GM23338 (cell line): ENCODE measurements around the gene PDS5A. TPM values are rescaled to one million over a fixed set of nuclear protein-coding genes. Genes with fewer than 3 reads are reported as not detected.

Experiments used
- ATAC-seq: fragments of 200-7000 bp; cut with Tn5 transposase; 3 replicates; pipeline ENCODE4 v1.9.1; 2020
- DNase-seq: peaks from one replicate; pipeline ENCODE4 v3.0.0-alpha.2; 2015; ENCODE audit warnings: low spot score
- H2AFZ ChIP-seq: fragments of 200-600 bp; sonication (generic); 2 replicates; pipeline ENCODE4 v1.8.0; 2016; ENCODE audit warnings: antibody characterized with exemption, mild to moderate bottlenecking, moderate library complexity
- H3F3A ChIP-seq: fragments of 200-600 bp; sonication (generic); replicated peaks from 2 replicates; pipeline ENCODE4 v1.8.0; 2017; ENCODE audit warnings: antibody characterized with exemption, mixed run types, low read depth
- H3K27ac ChIP-seq: fragments of 200-600 bp; sonication (generic); 2 replicates; pipeline ENCODE4 v1.6.1; 2016; ENCODE audit warnings: low read depth
- H3K27me3 ChIP-seq: fragments of 200-600 bp; sonication (generic); 2 replicates; pipeline ENCODE4 v1.8.0; 2016; ENCODE audit warnings: mild to moderate bottlenecking, mixed run types, moderate library complexity; ENCODE audit not compliant: insufficient read depth
- H3K36me3 ChIP-seq: fragments of 200-600 bp; sonication (generic); 2 replicates; pipeline ENCODE4 v1.8.0; 2016; ENCODE audit warnings: mild to moderate bottlenecking; ENCODE audit not compliant: insufficient read depth
- H3K4me1 ChIP-seq: fragments of 200-600 bp; sonication (generic); 2 replicates; pipeline ENCODE4 v1.8.0; 2016; ENCODE audit warnings: mild to moderate bottlenecking, moderate library complexity; ENCODE audit not compliant: insufficient read depth
- H3K4me2 ChIP-seq: fragments of 200-600 bp; sonication (generic); 2 replicates; pipeline ENCODE4 v1.7.1; 2017; ENCODE audit warnings: mixed run types
- H3K4me3 ChIP-seq: fragments of 200-600 bp; sonication (generic); 2 replicates; pipeline ENCODE4 v1.6.1; 2016; ENCODE audit warnings: mixed run types
- H3K79me2 ChIP-seq: fragments of 200-600 bp; sonication (generic); replicated peaks from 2 replicates; pipeline ENCODE4 v1.8.0; 2017; ENCODE audit warnings: mild to moderate bottlenecking; ENCODE audit not compliant: insufficient read depth
- H3K9me2 ChIP-seq: fragments of 200-600 bp; sonication (generic); 2 replicates; pipeline ENCODE4 v1.8.0; 2017; ENCODE audit not compliant: insufficient read depth
- H4K20me1 ChIP-seq: fragments of 200-600 bp; sonication (generic); replicated peaks from 2 replicates; pipeline ENCODE4 v1.8.0; 2017; ENCODE audit warnings: mild to moderate bottlenecking; ENCODE audit not compliant: insufficient read depth
- H3K27ac Mint-ChIP-seq: 2 replicates; pipeline ENCODE4 v1.8.0; 2020; ENCODE audit warnings: inconsistent platforms, mild to moderate bottlenecking, moderate library complexity, mixed read lengths
- H3K27me3 Mint-ChIP-seq: 3 replicates; pipeline ENCODE4 v1.8.0; 2022; ENCODE audit warnings: low read depth, mild to moderate bottlenecking, moderate library complexity, mixed read lengths, inconsistent platforms; ENCODE audit not compliant: insufficient read depth, poor library complexity
- H3K36me3 Mint-ChIP-seq: 3 replicates; pipeline ENCODE4 v1.8.0; 2021; ENCODE audit warnings: low read depth, mild to moderate bottlenecking, inconsistent platforms, moderate library complexity, mixed read lengths
- H3K4me1 Mint-ChIP-seq: 3 replicates; pipeline ENCODE4 v1.8.0; 2020; ENCODE audit warnings: mild to moderate bottlenecking, inconsistent platforms, mixed read lengths
- H3K4me3 Mint-ChIP-seq: 3 replicates; pipeline ENCODE4 v1.8.0; 2021; ENCODE audit warnings: moderate library complexity, mild to moderate bottlenecking, inconsistent platforms, mixed read lengths
- H3K9me3 Mint-ChIP-seq: 3 replicates; pipeline ENCODE4 v1.8.0; 2020; ENCODE audit warnings: moderate library complexity, mild to moderate bottlenecking, inconsistent platforms, mixed read lengths
- CREB1 ChIP-seq: fragments of 250-450 bp; sonication (Bioruptor Pico); IDR thresholded peaks from 2 replicates; pipeline ENCODE4 v1.5.0; 2020; ENCODE audit warnings: low read depth, mild to moderate bottlenecking, moderate library complexity
- EZH2 ChIP-seq: fragments of 200-600 bp; sonication (generic); IDR thresholded peaks from one replicate; pipeline ENCODE4 v1.8.0; 2017; ENCODE audit warnings: antibody characterized with exemption, mild to moderate bottlenecking, low read depth; ENCODE audit not compliant: unreplicated experiment
- EZH2phosphoT487 ChIP-seq: fragments of 200-600 bp; sonication (generic); IDR thresholded peaks from one replicate; pipeline ENCODE4 v1.8.1; 2018; ENCODE audit warnings: antibody characterized with exemption; ENCODE audit not compliant: unreplicated experiment
- JUNB ChIP-seq: IDR thresholded peaks from one replicate; pipeline ENCODE4 v1.6.1; 2016; ENCODE audit warnings: antibody characterized with exemption; ENCODE audit not compliant: unreplicated experiment
- POLR2AphosphoS5 ChIP-seq: IDR thresholded peaks from 2 replicates; pipeline ENCODE4 v1.6.1; 2016; ENCODE audit warnings: antibody characterized with exemption, low read depth
- STAT1 ChIP-seq: IDR thresholded peaks from one replicate; pipeline ENCODE4 v1.6.1; 2016; ENCODE audit warnings: antibody characterized with exemption; ENCODE audit not compliant: unreplicated experiment
- ZNF114 ChIP-seq: fragments of 250-450 bp; sonication (Bioruptor Pico); IDR thresholded peaks from 2 replicates; pipeline ENCODE4 v1.5.0; 2020; ENCODE audit warnings: mild to moderate bottlenecking, moderate library complexity
- ZNF331 ChIP-seq: fragments of 250-450 bp; sonication (Bioruptor Pico); IDR thresholded peaks from 2 replicates; pipeline ENCODE4 v1.5.0; 2020; ENCODE audit warnings: low read depth, mild to moderate bottlenecking, moderate library complexity
- polyA plus RNA-seq: library from polyadenylated mRNA; unstranded; fragments of >200 nt; fragmentation: Nextera tagmentation; extraction: Ambion mirVana; gene quantifications from 2 replicates; pipeline ENCODE4 v1.2.1, GENCODE V29; 2016
- total RNA-seq: library from RNA; depleted of rRNA; stranded (reverse); fragments of >200 nt; shearing (Covaris generic); gene quantifications from 2 replicates; pipeline ENCODE4 v1.2.3, GENCODE V29; 2014
- TF ChIP-seq, protein P1 (sequence below): fragments of 250-450 bp; sonication (Bioruptor Pico); IDR thresholded peaks from 2 replicates; pipeline ENCODE4 v1.5.0; 2020; ENCODE audit warnings: mild to moderate bottlenecking, moderate library complexity
- TF ChIP-seq, protein P2 (sequence below): IDR thresholded peaks from 2 replicates; pipeline ENCODE4 v1.6.1; 2016; ENCODE audit warnings: antibody characterized with exemption

PDS5A gene
- total and polyA plus RNA-seq, 2 experiments from 2014 or later = 22.1 to 91.9 TPM

DNA sequence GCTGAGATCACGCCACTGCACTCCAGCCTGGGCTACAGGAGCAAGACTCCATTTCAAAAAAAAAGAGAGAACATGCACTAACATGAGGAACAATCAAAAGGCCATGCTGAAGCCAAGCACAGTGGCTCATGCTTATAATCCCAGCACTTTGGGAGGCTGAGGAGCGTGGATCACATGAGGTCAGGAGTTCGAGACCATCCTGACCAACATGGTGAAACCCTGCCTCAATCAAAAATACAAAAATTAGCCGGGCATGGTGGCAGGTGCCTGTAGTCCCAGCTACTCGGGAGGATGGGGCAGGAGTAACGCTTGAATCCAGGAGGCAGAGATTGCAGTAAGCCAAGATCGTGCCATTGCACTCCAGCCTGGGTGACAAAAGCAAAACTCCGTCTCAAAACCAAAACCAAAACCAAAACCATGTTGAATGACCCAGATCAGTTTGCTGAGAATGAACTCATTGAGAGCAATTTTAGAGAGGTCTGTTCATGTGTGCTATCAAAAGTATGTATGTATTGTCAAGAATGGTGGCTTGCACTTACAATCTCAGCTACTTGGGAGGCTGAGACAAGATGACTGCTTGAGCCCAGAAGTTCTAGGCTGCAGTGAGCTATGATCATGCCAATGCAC is 44.8 kb downstream of the PDS5A start (continued):
- no peak for TF ChIP-seq ZNF114 (CRISPR knock-in tag)
- TF ChIP-seq STAT1 = no peak
- no peak for TF ChIP-seq JUNB

DNA sequence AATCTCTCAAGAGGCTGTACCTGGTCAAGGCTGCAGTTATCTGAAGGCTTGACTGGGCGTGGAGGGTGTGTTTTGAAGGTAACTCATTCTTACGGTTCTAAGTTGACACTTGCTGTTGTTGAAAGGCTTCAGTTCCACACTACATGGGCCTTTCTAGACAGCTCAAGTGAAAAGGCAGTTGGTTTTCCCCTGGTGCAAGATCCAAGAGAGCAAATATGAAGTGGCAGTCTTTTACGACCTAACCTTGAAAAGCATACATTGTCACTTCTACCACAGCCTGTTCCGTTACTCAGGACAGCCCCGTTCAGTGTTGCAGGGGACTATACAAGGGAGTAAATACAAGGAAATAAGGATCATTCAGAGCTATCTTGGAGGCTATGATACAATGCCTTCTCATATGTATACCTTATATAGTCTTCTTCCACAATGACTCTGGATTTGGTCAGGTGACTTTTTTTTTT is 46.2 kb downstream of the PDS5A start:
- Histone ChIP-seq H3K36me3 (no peaks in the 10 kb centered on the region; the same call in 1 of the 2 replicates), H3K79me2 (peaks cover 91% of the 10 kb centered on the region), H3K27ac (no peak overlapping the region; the same call in 1 of the 2 replicates), H3K4me1 (peaks cover 3% of the 10 kb centered on the region), H3K4me2 (no peak overlapping the region), H2AFZ (no peak overlapping the region), H3K9me2 (no peaks in the 10 kb centered on the region), H4K20me1 (peaks cover 15% of the 10 kb centered on the region; the same call in 1 of the 2 replicates), H3F3A (no peaks in the 10 kb centered on the region), H3K27me3 (no peaks in the 10 kb centered on the region), H3K4me3 (no peak overlapping the region)
- no peak; the same call in 2 of the 3 replicates for ATAC-seq
- Mint-ChIP-seq H3K36me3 (peaks cover 17% of the 10 kb centered on the region), H3K4me1 (peaks cover 20% of the 10 kb centered on the region), H3K9me3 (no peaks in the 10 kb centered on the region; the same call in 2 of the 3 replicates), H3K4me3 (no peak overlapping the region), H3K27me3 (peaks cover 2% of the 10 kb centered on the region), H3K27ac (no peak overlapping the region)
- DNase-seq = no peak
- TF ChIP-seq ZNF114 (CRISPR knock-in tag) (no peak), EZH2phosphoT487 (no peak), STAT1 (no peak), JUNB (no peak), CREB1 (CRISPR knock-in tag) (no peak), ZNF331 (no peak), POLR2AphosphoS5 (no peak), EZH2 (no peak)
- TF ChIP-seq, protein P1, sequence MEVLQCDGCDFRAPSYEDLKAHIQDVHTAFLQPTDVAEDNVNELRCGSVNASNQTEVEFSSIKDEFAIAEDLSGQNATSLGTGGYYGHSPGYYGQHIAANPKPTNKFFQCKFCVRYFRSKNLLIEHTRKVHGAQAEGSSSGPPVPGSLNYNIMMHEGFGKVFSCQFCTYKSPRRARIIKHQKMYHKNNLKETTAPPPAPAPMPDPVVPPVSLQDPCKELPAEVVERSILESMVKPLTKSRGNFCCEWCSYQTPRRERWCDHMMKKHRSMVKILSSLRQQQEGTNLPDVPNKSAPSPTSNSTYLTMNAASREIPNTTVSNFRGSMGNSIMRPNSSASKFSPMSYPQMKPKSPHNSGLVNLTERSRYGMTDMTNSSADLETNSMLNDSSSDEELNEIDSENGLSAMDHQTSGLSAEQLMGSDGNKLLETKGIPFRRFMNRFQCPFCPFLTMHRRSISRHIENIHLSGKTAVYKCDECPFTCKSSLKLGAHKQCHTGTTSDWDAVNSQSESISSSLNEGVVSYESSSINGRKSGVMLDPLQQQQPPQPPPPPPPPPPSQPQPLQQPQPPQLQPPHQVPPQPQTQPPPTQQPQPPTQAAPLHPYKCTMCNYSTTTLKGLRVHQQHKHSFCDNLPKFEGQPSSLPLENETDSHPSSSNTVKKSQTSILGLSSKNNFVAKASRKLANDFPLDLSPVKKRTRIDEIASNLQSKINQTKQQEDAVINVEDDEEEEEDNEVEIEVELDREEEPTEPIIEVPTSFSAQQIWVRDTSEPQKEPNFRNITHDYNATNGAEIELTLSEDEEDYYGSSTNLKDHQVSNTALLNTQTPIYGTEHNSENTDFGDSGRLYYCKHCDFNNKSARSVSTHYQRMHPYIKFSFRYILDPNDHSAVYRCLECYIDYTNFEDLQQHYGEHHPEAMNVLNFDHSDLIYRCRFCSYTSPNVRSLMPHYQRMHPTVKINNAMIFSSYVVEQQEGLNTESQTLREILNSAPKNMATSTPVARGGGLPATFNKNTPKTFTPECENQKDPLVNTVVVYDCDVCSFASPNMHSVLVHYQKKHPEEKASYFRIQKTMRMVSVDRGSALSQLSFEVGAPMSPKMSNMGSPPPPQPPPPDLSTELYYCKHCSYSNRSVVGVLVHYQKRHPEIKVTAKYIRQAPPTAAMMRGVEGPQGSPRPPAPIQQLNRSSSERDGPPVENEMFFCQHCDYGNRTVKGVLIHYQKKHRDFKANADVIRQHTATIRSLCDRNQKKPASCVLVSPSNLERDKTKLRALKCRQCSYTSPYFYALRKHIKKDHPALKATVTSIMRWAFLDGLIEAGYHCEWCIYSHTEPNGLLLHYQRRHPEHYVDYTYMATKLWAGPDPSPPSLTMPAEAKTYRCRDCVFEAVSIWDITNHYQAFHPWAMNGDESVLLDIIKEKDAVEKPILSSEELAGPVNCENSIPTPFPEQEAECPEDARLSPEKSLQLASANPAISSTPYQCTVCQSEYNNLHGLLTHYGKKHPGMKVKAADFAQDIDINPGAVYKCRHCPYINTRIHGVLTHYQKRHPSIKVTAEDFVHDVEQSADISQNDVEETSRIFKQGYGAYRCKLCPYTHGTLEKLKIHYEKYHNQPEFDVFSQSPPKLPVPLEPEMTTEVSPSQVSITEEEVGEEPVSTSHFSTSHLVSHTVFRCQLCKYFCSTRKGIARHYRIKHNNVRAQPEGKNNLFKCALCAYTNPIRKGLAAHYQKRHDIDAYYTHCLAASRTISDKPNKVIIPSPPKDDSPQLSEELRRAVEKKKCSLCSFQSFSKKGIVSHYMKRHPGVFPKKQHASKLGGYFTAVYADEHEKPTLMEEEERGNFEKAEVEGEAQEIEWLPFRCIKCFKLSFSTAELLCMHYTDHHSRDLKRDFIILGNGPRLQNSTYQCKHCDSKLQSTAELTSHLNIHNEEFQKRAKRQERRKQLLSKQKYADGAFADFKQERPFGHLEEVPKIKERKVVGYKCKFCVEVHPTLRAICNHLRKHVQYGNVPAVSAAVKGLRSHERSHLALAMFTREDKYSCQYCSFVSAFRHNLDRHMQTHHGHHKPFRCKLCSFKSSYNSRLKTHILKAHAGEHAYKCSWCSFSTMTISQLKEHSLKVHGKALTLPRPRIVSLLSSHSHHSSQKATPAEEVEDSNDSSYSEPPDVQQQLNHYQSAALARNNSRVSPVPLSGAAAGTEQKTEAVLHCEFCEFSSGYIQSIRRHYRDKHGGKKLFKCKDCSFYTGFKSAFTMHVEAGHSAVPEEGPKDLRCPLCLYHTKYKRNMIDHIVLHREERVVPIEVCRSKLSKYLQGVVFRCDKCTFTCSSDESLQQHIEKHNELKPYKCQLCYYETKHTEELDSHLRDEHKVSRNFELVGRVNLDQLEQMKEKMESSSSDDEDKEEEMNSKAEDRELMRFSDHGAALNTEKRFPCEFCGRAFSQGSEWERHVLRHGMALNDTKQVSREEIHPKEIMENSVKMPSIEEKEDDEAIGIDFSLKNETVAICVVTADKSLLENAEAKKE (CRISPR knock-in tag) = no peak
- TF ChIP-seq, protein P2, sequence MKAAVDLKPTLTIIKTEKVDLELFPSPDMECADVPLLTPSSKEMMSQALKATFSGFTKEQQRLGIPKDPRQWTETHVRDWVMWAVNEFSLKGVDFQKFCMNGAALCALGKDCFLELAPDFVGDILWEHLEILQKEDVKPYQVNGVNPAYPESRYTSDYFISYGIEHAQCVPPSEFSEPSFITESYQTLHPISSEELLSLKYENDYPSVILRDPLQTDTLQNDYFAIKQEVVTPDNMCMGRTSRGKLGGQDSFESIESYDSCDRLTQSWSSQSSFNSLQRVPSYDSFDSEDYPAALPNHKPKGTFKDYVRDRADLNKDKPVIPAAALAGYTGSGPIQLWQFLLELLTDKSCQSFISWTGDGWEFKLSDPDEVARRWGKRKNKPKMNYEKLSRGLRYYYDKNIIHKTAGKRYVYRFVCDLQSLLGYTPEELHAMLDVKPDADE = no peak
